NB4 (cell line): ENCODE data around the gene CACNG4.

ENCODE experiments used
- CTCF ChIP-seq: IDR thresholded peaks from one replicate; pipeline ENCODE4 v1.5.1; 2012; ENCODE audit warnings: low read depth, low read length
- MYC ChIP-seq: IDR thresholded peaks from 2 replicates; pipeline ENCODE4 v1.6.1; 2011; ENCODE audit warnings: low read depth, low read length
- POLR2A ChIP-seq: IDR thresholded peaks from 2 replicates; pipeline ENCODE4 v1.6.1; 2011; ENCODE audit warnings: mild to moderate bottlenecking; ENCODE audit not compliant: insufficient read length; ENCODE audit errors: extremely low read depth

- TF ChIP-seq CTCF (no peak), MYC (no peak), POLR2A (no peak)
These were observed 86.1 kb downstream of the CACNG4 start for GRCh38 chr17:67050471-67051154.
